ENCODE measurements around the gene EML4.
"Not testable (repeated sequence)": the region's sequence is repeated elsewhere in the genome, so short reads cannot be mapped to it uniquely, and the experiment has no call there.

Gene EML4

DNA sequence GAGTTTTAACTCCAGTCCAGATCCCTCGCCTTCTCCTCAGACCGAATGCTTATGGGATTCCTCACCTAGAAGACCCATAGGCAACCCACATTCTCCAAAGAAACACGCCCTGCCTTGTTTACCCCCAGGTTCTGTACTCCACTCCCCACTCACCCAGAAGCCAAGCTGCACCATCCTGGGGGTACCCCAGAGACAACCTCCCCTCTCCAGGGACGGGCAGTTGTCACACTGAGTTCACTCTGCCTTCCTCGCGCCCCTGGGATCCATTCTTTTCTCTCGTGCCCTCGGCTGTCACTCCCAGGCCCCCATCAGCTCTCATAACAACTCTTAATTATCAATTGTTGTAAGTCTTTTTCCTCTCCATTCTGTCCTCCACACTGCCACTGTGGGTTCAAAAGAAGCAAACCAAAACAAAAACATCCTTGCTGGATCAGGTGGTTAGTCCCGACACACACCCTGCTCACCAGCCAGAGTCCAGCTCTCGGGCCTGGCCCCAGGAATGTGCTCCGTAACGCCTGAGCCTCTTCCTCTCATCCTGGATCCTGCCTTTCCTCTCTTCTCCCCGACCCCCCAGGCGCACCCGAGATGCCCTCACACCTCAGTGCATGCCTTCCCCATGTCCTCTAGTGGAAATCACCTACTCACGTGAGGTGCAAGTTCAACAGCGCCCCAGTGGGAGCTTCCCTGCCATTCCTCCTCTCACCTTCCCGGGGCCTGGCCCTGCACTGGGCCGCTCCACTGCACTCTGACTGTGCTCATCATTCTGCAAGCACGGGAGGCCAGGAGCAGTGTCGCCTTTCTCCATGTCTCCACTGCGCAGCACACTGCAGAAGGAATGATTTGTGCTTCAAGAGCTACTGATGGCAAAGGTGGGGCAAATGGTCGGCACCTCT, 171.1 kb downstream of the EML4 start:
- DNase-seq, result no peak
- TF ChIP-seq, protein P1, sequence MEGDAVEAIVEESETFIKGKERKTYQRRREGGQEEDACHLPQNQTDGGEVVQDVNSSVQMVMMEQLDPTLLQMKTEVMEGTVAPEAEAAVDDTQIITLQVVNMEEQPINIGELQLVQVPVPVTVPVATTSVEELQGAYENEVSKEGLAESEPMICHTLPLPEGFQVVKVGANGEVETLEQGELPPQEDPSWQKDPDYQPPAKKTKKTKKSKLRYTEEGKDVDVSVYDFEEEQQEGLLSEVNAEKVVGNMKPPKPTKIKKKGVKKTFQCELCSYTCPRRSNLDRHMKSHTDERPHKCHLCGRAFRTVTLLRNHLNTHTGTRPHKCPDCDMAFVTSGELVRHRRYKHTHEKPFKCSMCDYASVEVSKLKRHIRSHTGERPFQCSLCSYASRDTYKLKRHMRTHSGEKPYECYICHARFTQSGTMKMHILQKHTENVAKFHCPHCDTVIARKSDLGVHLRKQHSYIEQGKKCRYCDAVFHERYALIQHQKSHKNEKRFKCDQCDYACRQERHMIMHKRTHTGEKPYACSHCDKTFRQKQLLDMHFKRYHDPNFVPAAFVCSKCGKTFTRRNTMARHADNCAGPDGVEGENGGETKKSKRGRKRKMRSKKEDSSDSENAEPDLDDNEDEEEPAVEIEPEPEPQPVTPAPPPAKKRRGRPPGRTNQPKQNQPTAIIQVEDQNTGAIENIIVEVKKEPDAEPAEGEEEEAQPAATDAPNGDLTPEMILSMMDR (IDR thresholded peaks at IDR 0.05; ENCODE audit: low read depth, low read length), result no peak
- Histone ChIP-seq H3K9me3 (ENCODE audit: severe bottlenecking) (peaks cover 3% of the 10 kb centered on the region), H3K27ac (no peak overlapping the region), H3K4me3 (ENCODE audit: low read depth, low read length) (no peak overlapping the region), H3K36me3 (peaks cover 51% of the 10 kb centered on the region), H3K27me3 (ENCODE audit: insufficient read depth, low read depth, severe bottlenecking) (no peaks in the 10 kb centered on the region)

DNA sequence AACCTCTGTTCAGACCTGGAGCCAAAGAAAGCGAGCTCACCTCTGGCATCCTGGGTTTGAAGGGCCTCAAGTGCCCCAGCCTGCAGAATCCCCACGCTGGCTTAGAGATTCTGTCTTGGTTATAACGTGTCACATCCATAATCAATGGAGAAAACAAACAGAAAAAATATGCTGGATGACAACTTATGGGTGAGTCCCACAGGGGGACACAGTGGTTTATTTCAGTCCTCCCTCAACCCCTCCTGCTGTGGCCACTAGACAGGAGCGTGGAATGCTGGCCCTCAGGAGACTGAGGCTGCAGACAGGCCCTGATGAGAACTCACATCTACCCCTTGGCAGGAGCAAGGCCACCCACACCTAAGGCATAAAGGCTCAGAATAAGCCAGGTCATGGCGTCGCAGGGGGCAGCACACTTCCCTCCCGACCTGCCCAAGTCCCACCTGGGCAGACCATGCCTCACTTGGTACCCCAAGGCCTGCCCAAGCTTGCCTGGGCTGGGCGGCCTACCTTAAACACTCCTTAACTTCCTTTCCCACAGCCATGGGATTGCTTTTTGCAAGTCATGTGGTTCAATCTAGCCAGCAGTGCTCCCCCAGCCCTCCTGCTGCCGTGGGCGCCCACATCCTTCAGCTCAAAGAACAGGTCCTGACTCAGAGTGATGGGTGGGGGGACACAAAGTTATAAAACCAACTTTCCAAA, 171.9 kb downstream of the EML4 start:
- TF ChIP-seq, protein P1 (IDR thresholded peaks at IDR 0.05; ENCODE audit: low read depth, low read length), result no peak
- H3K4me3 ChIP-seq (ENCODE audit: low read depth, low read length), result no peak overlapping the region
- peaks cover 52% of the 10 kb centered on the region for H3K36me3 ChIP-seq
- H3K27ac ChIP-seq, result no peak overlapping the region
- no peak for DNase-seq
- no peaks in the 10 kb centered on the region for H3K27me3 ChIP-seq (ENCODE audit: insufficient read depth, low read depth, severe bottlenecking)
- H3K9me3 ChIP-seq (ENCODE audit: severe bottlenecking), result peaks cover 3% of the 10 kb centered on the region

DNA sequence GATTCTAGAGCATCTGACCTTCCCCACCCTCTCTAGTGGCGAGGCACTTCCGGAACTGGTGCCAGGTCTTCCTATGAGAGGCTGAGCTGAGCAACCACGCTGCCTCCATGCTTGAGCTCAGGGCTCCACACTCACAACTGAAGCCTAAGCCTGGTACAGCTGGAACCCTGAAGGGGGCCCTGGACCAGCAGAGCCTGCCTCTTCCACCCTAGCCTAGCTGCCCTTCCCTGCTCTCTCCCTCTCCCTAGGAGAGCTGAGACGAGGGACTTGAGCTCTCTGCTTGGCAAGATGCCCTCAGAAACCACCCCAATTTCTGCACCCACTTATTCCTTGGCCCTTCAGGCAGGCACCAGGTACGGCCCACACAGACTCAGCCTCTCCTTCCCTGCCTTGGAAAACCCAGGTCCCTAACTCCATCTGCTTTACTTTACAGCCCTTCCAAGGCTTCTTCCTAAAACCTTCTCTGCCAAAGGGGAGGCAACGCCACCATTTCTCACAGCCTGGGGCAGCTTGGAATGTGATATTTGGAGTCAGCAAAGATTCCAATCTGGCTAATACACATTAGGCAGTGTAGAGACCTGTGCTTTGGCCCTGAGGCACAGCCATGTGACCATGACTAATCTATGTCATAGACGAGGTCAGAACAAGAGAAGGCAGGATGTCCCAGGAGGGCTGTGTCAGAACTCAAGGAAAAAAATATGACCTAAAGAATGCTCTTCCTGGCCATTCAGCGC, 173.1 kb downstream of the EML4 start:
- TF ChIP-seq, protein P1 (IDR thresholded peaks at IDR 0.05; ENCODE audit: low read depth, low read length), result no peak
- H3K36me3 ChIP-seq, result peaks cover 53% of the 10 kb centered on the region
- no peak for DNase-seq
- peaks cover under 1% of the 10 kb centered on the region for H3K9me3 ChIP-seq (ENCODE audit: severe bottlenecking)
- H3K4me3 ChIP-seq (ENCODE audit: low read depth, low read length), result no peak overlapping the region
- no peaks in the 10 kb centered on the region for H3K27me3 ChIP-seq (ENCODE audit: insufficient read depth, low read depth, severe bottlenecking)
- H3K27ac ChIP-seq, result no peak overlapping the region

DNA sequence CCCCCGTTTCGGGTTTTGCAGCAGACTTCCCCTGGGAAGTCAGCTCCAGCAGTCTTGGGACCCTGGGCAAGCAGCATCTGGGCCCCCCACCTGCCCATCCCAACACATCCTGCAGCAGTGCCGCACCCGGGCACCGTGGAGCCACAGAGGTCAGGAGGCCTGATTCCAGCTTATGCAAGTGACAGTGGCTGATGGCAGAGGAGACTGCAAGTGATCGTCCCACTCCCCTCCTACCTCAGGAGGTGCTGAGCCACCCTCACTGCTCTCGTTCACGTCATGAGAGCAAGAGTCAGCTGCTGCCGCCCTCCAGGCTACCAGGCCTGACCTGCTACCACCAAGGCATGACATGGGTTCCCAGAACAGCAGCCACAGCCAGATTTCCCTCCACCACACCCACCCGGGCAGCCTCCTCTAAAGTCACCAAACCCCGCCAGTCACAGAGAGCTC, 173.7 kb downstream of the EML4 start:
- no peak for DNase-seq
- Histone ChIP-seq H3K27me3 (ENCODE audit: insufficient read depth, low read depth, severe bottlenecking) (no peaks in the 10 kb centered on the region), H3K9me3 (ENCODE audit: severe bottlenecking) (no peaks in the 10 kb centered on the region), H3K4me3 (ENCODE audit: low read depth, low read length) (no peak overlapping the region), H3K27ac (no peak overlapping the region), H3K36me3 (peaks cover 50% of the 10 kb centered on the region)
- TF ChIP-seq, protein P1 (IDR thresholded peaks at IDR 0.05; ENCODE audit: low read depth, low read length), result no peak

DNA sequence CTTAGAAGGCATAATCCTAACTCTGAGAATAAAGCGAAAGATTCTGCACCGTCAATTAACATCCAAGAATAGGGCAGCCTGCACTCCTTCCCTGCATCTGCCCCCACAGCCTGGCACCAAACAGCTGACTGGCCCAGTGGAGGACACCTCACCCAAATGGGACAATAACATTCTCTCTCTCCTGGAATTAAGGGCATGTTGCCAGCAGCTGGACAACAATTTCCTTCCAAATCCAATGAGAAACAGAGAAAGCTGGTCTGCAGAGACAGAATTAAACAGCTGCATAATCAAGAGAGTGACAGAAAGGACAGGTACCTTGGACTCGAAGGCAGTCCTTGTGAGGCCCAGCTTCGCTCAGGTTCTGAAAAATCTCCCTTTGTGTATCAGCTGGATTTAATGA, 176.8 kb downstream of the EML4 start:
- no peak overlapping the region for H3K4me3 ChIP-seq (ENCODE audit: low read depth, low read length)
- TF ChIP-seq, protein P1 (IDR thresholded peaks at IDR 0.05; ENCODE audit: low read depth, low read length), result no peak
- H3K27ac ChIP-seq, result no peak overlapping the region
- H3K36me3 ChIP-seq, result peaks cover 59% of the 10 kb centered on the region
- H3K9me3 ChIP-seq (ENCODE audit: severe bottlenecking), result no peaks in the 10 kb centered on the region
- DNase-seq, result no peak
- H3K27me3 ChIP-seq (ENCODE audit: insufficient read depth, low read depth, severe bottlenecking), result no peaks in the 10 kb centered on the region

DNA sequence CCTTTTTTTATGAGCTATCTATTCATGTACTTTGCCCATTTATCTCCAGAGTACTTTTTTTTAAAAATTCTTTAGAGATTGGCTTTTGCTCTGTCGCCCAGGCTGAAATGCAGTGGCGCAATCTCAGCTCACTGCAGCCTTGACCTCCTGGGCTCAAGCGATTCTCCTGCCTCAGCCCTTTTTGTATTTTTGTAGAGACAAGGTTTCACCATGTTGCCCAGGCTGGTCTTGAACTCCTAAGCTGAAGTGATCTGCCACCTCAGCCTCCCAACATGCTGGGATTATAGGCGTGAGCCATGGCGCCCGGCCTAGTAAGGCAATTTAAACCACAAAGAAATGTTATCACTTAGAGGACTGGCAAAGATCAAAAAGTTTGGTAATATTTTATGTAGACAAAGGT, 177.7 kb downstream of the EML4 start:
- peaks cover 62% of the 10 kb centered on the region for H3K36me3 ChIP-seq
- not testable (repeated sequence) for H3K27me3 ChIP-seq (ENCODE audit: insufficient read depth, low read depth, severe bottlenecking); H3K27ac ChIP-seq

DNA sequence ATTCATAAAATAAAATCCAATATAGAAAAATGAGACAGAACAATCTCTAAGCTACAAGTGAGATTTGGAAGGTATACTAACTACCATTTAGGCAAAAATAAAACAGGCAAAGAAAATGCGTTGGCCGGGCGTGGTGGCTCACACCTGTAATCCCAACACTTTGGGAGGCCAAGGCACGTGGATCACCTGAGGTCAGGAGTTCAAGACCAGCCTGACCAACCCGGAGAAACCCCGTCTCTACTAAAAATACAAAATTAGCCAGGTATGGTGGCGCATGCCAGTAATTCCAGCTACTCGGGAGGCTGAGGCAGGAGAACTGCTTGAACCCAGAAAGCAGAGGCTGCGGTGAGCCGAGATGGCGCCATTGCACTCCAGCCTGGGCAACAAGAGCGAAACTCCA, 178.4 kb downstream of the EML4 start:
- DNase-seq; H3K9me3 ChIP-seq (ENCODE audit: severe bottlenecking); H3K4me3 ChIP-seq (ENCODE audit: low read depth, low read length); H3K27me3 ChIP-seq (ENCODE audit: insufficient read depth, low read depth, severe bottlenecking); H3K27ac ChIP-seq: not testable (repeated sequence)
- peaks cover 69% of the 10 kb centered on the region for H3K36me3 ChIP-seq

More for the DNA sequence above, 177.7 kb downstream of the EML4 start:
- not testable (repeated sequence) for H3K4me3 ChIP-seq (ENCODE audit: low read depth, low read length); H3K9me3 ChIP-seq (ENCODE audit: severe bottlenecking); DNase-seq
